Omental fat pad (tissue), 4 donors: ENCODE data around the gene BFSP2. TPM values are rescaled to one million over a fixed set of nuclear protein-coding genes. Genes with fewer than 3 reads are reported as not detected.

ENCODE experiments used
- ATAC-seq: fragments of 150-250 bp; one replicate; pipeline ENCODE4 v1.9.1; 2016; ENCODE audit warnings: mild to moderate bottlenecking, moderate library complexity; ENCODE audit not compliant: low FRiP score
- DNase-seq: peaks from one replicate; pipeline ENCODE4 v3.0.0-alpha.2; 2019; ENCODE audit warnings: low spot score
- CTCF ChIP-seq, 3 donors: fragments of 450-650 bp; IDR thresholded peaks; one replicate each; pipeline ENCODE4 v1.5.1; 2016 to 2017; ENCODE audit warnings: antibody characterized with exemption in 3 of 3, mild to moderate bottlenecking in 3 of 3, moderate library complexity in 2 of 3
- total RNA-seq, 4 donors: library from RNA; depleted of rRNA; stranded (reverse); fragments of >200 nt; gene quantifications; one replicate each; pipeline ENCODE4 v1.1.0, GENCODE V29; 2016

BFSP2 gene
- total RNA-seq, 4 donors from 2014 or later: not detected

GRCh38 chr3:133426721-133427120, 26.9 kb downstream of the BFSP2 start:
- TF ChIP-seq CTCF (IDR thresholded peaks at IDR 0.05): no peak
- DNase-seq (no peak), ATAC-seq (no peak)

GRCh38 chr3:133428552-133428951, 28.7 kb downstream of the BFSP2 start:
- DNase-seq (no peak), ATAC-seq (no peak)
- TF ChIP-seq CTCF (IDR thresholded peaks at IDR 0.05): no peak

GRCh38 chr3:133429063-133429462, 29.2 kb downstream of the BFSP2 start:
- TF ChIP-seq CTCF (IDR thresholded peaks at IDR 0.05): no peak
- DNase-seq (no peak), ATAC-seq (no peak)

GRCh38 chr3:133439563-133439962, 39.7 kb downstream of the BFSP2 start:
- TF ChIP-seq CTCF (IDR thresholded peaks at IDR 0.05): no peak
- ATAC-seq (no peak), DNase-seq (no peak)

- no peak for ATAC-seq
Measured at GRCh38 chr3:133440652-133441051, 40.8 kb downstream of the BFSP2 start.

GRCh38 chr3:133441867-133442270, 42.0 kb downstream of the BFSP2 start:
- DNase-seq (no peak), ATAC-seq (no peak)
- TF ChIP-seq CTCF (IDR thresholded peaks at IDR 0.05): no peak

More at GRCh38 chr3:133440652-133441051, 40.8 kb downstream of the BFSP2 start:
- DNase-seq: no peak
- no peak for TF ChIP-seq CTCF (IDR thresholded peaks at IDR 0.05)

- no peak for TF ChIP-seq CTCF (IDR thresholded peaks at IDR 0.05)
- no peak for DNase-seq
- ATAC-seq: no peak
Measured at GRCh38 chr3:133442518-133442917, 42.7 kb downstream of the BFSP2 start.
